ENCODE results near the gene ANKS1B. TPM values are rescaled to one million over a fixed set of nuclear protein-coding genes. Genes with fewer than 3 reads are reported as not detected.

ANKS1B gene
- total RNA-seq, 1 experiment from 2014 or later: 0.54 TPM

- Histone ChIP-seq H2AFZ (ENCODE audit: low read depth, low read length, poor library complexity, severe bottlenecking) (no peak overlapping the region), H4K20me1 (ENCODE audit: insufficient read depth) (no peaks in the 10 kb centered on the region), H3K27me3 (ENCODE audit: insufficient read depth, low read length) (peaks cover 8% of the 10 kb centered on the region), H3K4me2 (ENCODE audit: low read length) (no peak overlapping the region), H3K9me3 (ENCODE audit: control insufficient read depth in 1 of 2, insufficient read depth in 1 of 2, low read depth in 1 of 2, low read length in 2 of 2) (no peaks in the 10 kb centered on the region), H3K27ac (ENCODE audit: low read depth, low read length) (no peak overlapping the region), H3K4me3 (replicated peaks in 1 of 2; ENCODE audit: low read depth in 1 of 2, low read length in 2 of 2) (no peak overlapping the region), H3K36me3 (ENCODE audit: control insufficient read depth in 1 of 2, insufficient read depth in 2 of 2, low read length in 2 of 2) (no peaks in the 10 kb centered on the region), H3K9me2 (ENCODE audit: insufficient read depth) (no peaks in the 10 kb centered on the region), H3K9ac (ENCODE audit: low read length) (no peak overlapping the region), H3K79me2 (ENCODE audit: insufficient read depth, low read length) (no peaks in the 10 kb centered on the region), H3K4me1 (ENCODE audit: control insufficient read depth in 1 of 2, insufficient read depth in 2 of 2, low read length in 2 of 2) (no peaks in the 10 kb centered on the region)
- ATAC-seq: no peak
- ChIA-PET POLR2A (no interaction called here), RAD21 (ENCODE audit: low non-redundant PET in 1 of 2, low total read pairs in 2 of 2, uncharacterized antibody in 2 of 2, unreplicated experiment in 2 of 2) (no interaction called here), CTCF (no interaction called here)
- TF ChIP-seq ATF3 (IDR thresholded peaks at IDR 0.05) (no peak), ZNF274 (IDR thresholded peaks at IDR 0.05; ENCODE audit: low read depth, low read length) (no peak), ZBTB33 (IDR thresholded peaks at IDR 0.05; ENCODE audit: extremely low read depth, insufficient replicate concordance, low read length) (no peak), YY1 (IDR thresholded peaks at IDR 0.05; ENCODE audit: extremely low read depth, insufficient replicate concordance, low read depth, low read length) (no peak), REST (IDR thresholded peaks at IDR 0.05; ENCODE audit: low read depth) (no peak)
- intact Hi-C loops (cut with micrococcal nuclease): no loop called here
- BruUV-seq (replicated peaks): no TSS peak
- DNase-seq (ENCODE audit: low read depth, low spot score): no peak
Measured at GRCh38 chr12:99644629-99645028, 340.1 kb downstream of the ANKS1B start.

All from HCT116 (cell line).